GM12864 (cell line): ENCODE measurements around the gene UQCC5.

ENCODE experiments used
- DNase-seq: peaks from one replicate; pipeline ENCODE4 v3.0.0-alpha.2; 2011; ENCODE audit warnings: low read depth
- H3K4me3 ChIP-seq: 2 replicates; pipeline ENCODE4 v1.5.1; 2011; ENCODE audit warnings: mild to moderate bottlenecking, low read depth, low read length, control low read depth
- TF ChIP-seq, protein P1 (sequence below): IDR thresholded peaks from 2 replicates; pipeline ENCODE4 v1.5.1; 2011; ENCODE audit warnings: low read depth, mild to moderate bottlenecking, moderate library complexity, low read length, control low read depth, inconsistent platforms; ENCODE audit errors: missing control alignments

The UQCC5 gene

DNA sequence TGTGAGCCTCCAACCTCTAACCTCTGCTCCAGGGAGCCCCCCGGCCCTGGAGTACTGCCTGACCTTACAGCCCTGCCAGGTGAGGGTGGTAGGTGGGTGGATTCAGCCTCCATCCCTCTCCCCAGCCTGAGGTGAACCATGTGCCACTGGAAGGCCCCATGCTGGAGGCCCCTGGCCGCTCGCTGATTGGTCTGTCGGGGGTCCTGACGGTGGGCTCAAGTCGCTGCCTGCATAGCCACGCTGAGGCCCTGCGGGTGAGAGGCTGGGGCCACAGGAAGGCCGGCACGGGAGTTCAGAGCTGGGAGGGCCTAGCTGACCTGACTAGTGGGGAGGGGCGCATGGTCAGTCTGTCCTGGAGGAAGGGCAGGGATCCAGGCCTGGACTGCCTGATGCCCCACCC is 21.8 kb upstream of the UQCC5 start:
- H3K4me3 ChIP-seq: no peak overlapping the region
- TF ChIP-seq, protein P1, sequence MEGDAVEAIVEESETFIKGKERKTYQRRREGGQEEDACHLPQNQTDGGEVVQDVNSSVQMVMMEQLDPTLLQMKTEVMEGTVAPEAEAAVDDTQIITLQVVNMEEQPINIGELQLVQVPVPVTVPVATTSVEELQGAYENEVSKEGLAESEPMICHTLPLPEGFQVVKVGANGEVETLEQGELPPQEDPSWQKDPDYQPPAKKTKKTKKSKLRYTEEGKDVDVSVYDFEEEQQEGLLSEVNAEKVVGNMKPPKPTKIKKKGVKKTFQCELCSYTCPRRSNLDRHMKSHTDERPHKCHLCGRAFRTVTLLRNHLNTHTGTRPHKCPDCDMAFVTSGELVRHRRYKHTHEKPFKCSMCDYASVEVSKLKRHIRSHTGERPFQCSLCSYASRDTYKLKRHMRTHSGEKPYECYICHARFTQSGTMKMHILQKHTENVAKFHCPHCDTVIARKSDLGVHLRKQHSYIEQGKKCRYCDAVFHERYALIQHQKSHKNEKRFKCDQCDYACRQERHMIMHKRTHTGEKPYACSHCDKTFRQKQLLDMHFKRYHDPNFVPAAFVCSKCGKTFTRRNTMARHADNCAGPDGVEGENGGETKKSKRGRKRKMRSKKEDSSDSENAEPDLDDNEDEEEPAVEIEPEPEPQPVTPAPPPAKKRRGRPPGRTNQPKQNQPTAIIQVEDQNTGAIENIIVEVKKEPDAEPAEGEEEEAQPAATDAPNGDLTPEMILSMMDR: no peak
- no peak for DNase-seq

DNA sequence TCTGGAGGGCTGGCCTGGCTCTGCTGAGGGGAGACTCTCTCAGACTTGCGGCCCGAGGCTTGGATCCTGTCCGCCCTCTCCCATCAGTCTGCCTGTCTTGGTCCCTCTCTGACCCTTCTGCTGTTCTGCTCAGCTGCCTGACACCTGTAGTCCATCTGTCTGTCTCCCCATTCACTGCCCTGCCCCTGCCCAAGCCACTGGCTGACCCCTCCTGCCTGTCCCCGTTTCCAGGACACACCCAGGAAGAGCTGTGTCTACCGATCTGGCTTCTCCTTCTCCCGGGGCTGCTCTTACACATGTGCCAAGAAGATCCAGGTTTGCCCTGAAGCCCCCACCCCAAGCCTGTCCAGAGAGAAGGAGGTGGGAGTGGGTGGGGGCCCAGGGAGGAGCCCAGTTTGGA is 21.2 kb upstream of the UQCC5 start:
- TF ChIP-seq, protein P1: no peak
- H3K4me3 ChIP-seq: no peak overlapping the region

GRCh38 chr3:52516509-52517195 is 19.8 kb upstream of the UQCC5 start:
- H3K4me3 ChIP-seq: no peak overlapping the region
- DNase-seq: no peak
- TF ChIP-seq, protein P1: no peak

More for the DNA sequence above, 21.2 kb upstream of the UQCC5 start:
- no peak for DNase-seq

DNA sequence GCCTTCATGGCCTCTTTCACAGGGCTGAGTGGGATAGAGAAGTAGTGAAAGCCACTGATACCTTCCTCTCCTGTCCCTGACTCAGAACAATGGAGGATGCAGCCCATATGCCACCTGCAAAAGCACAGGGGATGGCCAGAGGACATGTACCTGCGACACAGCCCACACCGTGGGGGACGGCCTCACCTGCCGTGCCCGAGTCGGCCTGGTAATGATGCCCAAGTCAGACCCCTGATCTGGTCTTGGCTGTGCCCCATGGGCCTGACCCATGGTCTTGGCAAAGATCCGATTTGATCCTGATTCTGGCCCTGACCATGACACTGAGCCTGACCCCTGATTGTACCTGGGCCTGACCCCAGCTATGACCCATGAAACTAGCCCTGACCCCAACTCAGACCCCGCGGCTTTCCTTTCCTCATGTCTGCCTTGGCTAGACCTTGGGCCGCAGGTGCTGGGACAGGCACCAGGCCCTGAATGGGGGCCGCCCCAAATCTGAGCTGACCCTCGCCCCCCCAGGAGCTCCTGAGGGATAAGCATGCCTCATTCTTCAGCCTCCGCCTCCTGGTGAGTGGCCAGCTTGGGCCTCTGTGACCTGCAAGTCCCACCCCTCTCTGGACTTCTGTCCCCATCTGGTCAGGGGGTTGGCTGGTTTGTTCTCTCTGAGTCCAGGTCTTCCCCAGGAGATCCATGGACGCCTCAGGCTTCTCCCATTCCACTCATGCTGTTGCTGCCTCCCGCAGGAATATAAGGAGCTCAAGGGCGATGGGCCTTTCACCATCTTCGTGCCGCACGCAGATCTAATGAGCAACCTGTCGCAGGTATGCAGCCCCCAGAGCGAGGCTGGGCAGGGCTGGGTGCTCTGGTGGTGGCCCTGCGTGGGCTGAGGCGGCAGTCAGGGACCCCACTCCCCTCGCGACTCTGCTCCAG is 18.3 kb upstream of the UQCC5 start:
- H3K4me3 ChIP-seq: no peak overlapping the region
- TF ChIP-seq, protein P1: no peak
- no peak for DNase-seq

- TF ChIP-seq, protein P1: no peak
- no peak overlapping the region for H3K4me3 ChIP-seq
- DNase-seq: no peak
Measured at GRCh38 chr3:52518723-52519444, 17.5 kb upstream of the UQCC5 start.

DNA sequence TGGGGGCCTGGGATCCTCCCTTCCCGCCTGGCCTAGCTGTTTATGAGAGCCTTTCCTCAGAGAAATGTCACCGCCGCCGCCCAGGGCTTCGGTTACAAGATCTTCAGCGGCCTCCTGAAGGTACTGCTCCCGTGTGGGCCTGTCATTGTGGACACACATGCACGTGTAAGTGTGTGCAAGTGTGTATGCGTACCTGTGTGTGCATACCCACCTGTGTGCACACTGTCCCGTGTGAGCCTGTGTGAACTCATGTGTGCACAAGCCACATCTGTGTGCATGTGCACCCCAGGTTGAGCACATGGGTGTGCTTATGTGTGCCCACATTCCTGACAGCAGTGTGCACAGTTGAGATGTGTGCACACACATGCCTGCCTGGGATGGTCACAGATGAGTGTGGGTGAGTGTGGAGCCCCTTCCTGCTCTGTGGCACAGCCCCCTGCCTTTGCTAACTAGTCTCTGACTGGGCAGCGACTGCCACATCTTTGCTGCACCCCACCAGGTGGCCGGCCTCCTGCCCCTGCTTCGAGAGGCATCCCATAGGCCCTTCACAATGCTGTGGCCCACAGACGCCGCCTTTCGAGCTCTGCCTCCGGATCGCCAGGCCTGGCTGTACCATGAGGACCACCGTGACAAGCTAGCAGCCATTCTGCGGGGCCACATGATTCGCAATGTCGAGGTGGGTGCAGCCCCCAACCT is 16.8 kb upstream of the UQCC5 start:
- TF ChIP-seq, protein P1: no peak
- no peak for DNase-seq
- H3K4me3 ChIP-seq: no peak overlapping the region
